HG02763 (cell line): ENCODE measurements around the gene ANKRD63.

ENCODE experiments used
- ATAC-seq: cut with Tn5 transposase; IDR thresholded peaks from one replicate; pipeline ENCODE4 v1.9.1; 2021; ENCODE audit warnings: mild to moderate bottlenecking, moderate library complexity; ENCODE audit not compliant: unreplicated experiment

ANKRD63 gene

DNA sequence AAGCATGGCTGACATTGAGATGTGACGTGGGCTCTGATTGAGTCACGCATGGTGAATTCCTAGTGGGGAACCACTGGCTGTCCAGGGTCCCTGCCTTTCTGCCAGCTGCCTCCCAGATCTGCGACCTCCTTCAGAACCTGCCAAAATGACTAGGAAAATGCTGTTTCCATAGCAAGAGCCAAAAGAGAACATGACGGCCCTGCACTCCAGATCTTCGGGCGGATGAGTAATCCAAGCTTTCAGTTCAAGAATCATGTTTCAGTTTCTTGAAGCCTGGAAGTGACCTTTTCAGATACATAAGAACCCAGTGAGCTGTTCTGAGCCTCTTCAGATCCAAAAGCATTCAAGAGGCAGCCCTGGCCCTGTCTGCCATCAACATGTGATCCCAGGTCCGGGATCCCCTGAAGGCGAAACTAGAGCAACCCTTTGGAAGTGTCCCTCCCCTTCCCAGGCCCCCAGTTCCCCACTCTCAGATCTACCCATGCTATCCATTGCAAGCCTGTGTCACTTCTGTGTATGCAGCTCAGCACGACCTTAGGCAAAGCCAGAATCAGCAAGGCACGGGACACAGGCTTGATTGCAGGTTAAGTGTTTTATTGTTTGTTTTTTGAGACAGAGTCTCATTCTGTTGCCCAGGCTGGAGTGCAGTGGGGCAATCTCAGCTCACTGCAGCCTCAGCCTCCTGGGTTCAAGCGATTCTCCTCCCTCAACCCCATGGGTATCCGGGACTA is 19.7 kb downstream of the ANKRD63 start:
- no peak for ATAC-seq

DNA sequence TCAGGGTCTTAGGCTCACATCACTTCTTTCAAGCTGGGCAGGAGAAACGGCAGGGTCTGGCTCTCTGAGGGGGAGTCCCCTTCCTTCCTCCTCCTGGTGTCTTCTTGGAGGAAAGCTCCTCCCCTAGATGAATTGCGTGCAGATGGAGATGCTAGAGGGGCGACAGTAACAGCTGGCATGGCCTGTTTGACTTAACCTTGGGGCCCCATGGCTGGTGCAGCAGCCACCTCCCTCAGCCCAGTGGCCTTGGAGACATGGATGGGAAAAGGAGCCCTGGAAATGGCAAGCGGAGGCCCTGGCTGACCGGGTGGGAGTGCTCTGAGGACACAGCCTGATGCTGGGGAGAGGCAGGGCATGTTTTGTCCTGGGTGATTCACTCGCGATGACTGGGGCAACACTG is 23.8 kb downstream of the ANKRD63 start:
- no peak for ATAC-seq

GRCh38 chr15:40258544-40258943 is 24.3 kb downstream of the ANKRD63 start:
- no peak for ATAC-seq

- ATAC-seq, result no peak
Measured at GRCh38 chr15:40257656-40258450, 25.0 kb downstream of the ANKRD63 start.

DNA sequence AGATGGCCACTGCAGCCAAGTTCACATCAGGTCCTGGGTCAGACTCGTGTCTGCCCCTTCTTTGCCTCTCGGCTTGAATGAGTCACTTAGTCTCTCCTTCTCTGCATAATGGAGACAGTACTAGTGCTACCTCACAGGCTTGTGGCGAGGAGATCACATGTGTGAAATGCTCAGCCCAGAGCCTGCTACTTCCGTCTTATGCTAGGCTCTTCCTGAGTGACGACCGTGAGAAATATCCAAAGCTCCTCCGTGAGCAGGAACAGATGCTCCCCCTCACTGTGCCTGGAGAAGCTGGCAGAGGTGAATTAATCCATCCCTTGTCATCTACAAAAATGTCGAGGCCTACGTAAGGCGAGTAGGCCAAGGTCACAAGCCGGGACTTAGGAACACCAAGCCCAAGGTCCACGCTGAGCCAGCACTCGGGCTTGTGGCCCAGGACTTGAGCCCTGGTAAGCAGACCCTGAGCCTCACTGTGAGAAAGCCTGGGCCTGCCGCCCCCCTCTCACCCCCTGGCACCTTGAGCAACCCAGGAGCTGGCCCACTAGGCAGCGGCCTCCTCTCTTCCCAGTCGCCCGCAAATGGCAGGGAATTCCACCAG is 26.1 kb downstream of the ANKRD63 start:
- ATAC-seq, result no peak

GRCh38 chr15:40255033-40255432 is 27.8 kb downstream of the ANKRD63 start:
- ATAC-seq, result no peak

- ATAC-seq, result no peak
Measured at GRCh38 chr15:40254452-40254851, 28.4 kb downstream of the ANKRD63 start.

DNA sequence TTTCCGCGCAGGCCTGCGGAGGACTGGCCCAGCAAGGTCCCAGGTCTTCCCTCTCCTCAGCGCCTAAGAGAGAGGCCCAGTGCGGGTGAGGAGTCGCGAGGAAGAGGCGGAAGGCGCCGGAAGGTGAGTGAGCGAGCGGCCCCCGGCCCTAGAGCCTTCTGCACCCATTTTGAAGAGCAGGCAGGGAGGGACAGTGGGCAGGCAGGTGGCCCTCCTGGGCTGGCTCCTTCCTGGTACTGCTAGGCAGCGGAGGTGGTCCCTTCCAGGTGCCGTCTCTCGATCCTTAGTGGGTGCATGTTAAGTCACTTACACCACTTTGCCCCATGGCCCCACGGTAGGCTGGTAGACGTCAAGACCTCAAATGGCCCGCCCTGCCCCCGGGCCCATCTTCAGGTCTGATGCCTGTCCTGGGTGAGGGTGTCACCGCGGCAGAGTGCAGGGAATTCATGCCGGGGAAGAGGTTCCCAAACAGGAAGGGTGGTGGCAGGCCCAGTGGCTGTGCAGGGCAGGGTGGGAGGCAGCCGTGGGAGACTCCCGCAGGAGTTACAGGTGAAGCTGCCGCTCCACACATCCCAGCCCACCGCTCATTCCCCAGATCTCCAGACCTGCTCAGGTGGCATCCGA is 29.6 kb downstream of the ANKRD63 start:
- no peak for ATAC-seq

DNA sequence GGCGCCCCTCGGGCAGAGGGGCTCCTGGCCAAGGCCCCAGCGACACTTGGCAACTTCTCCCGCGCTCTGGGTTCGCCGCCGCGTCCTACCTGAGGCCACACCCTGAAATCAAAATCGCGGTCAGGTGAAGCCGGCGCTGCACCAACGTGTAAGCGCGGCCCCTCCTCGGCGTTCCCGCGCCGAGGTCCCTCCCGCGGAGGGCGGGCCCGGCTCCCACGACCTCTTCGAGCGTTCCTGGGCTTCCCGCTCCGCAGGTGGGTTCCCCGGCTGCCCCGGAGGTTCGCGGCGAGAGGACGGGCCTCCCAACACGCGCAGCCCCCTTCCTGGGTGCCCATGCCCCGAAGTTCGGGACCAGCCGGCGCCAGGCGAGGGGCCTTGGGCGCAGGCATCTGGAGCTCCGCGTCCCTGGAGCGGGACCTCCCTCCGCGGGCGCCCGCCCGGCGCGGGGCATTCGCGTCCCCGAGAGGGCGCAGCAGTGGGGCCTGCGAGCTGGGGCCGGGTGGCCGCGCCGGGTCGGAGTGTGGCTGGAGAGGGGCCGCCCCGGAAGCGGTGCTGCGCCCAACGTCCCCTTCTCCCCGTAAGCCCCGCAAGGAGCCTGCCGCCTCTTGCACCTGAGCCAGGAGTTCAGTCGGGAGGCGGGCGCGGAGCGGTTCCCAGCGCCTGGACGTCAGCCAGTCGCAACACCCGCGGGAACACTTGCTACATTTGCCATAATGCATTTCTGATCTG is 30.3 kb downstream of the ANKRD63 start:
- ATAC-seq, result no peak

DNA sequence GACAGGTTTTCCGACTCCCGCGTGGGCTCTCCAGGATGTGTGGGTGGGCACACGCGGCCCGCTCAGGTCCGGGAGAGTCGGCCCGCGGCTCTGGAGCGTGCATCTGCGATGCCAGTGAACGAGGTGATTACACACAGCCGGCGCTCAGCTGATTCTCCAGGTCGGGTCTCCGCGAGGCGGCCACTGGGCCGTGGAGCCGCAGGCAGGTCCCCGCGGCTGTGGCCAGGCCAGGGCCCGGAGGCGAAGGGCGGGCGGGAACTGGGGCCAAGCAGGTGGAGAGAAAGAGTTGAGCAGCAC is 30.8 kb downstream of the ANKRD63 start:
- ATAC-seq, result no peak

DNA sequence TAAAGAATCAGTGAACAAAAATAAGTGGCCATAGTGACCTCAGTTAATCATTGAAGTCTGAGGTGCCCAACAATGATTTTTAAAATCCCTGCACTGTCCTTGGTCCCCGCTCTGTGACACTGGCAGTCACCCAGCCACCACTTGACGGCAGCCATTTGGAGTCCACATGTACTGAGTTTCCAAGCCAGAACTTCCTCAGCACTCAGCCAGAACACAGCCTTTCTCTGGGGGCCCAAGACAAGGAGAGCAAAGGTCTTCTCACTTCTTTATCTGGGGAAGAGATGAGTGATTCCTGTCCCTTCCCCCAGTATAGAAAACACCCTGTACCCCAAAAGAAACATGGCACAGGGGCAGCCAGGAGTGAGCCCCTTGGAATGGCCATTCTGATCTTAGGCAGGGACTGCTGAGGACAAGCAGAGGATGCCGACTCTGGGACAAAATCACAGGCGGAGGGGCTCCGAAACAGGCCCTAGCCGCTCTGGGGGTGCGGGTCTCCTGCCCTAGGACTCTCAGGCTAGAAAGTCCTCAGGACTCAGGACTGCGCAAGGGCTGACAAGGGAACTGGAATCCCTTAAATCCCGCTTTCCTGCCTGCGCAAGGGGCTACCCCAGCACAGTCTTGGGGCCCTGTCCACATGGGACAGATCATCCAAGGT is 31.3 kb downstream of the ANKRD63 start:
- no peak for ATAC-seq

- no peak for ATAC-seq
Measured at GRCh38 chr15:40250771-40251483, 31.9 kb downstream of the ANKRD63 start.

GRCh38 chr15:40250304-40250656 is 32.6 kb downstream of the ANKRD63 start:
- no peak for ATAC-seq

DNA sequence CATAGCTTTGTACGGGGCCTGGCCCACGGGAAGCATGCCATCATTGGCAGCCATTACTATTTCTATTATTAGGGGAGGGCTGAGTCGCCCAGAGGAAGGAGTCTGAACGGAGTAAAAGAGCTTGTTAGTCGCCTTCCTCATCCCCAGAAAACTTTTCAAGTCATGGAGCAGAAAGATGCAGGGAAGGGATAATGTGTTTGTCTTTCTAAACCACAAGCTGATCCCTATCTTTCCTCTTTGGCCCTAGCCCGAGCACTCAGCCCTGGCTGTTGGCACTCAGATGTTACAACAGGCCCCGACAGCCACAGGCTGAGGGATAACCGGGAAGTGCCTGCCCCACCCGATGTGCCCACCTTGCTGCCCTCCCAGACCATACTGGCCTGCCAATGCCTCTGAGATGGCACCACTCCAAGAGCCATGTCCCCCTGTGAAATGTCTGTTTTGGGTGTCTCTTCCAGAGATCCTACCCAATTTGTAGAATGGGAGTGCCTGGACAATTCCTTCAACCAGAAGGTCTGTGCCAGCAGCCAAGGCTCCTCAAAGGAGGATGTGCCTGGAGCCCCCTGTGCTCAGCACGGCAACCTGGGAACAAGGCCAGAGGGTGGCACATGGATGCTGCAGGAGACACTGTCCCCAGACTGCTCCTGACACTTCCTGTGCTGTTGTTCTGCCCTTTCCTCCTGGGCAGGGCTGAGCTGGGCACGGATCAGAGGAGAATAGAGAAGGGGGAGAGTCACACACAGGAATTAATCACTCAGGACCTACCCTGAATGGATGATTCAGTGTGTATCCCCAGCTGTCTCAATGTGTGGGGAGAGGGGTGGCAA is 33.2 kb downstream of the ANKRD63 start:
- no peak for ATAC-seq

DNA sequence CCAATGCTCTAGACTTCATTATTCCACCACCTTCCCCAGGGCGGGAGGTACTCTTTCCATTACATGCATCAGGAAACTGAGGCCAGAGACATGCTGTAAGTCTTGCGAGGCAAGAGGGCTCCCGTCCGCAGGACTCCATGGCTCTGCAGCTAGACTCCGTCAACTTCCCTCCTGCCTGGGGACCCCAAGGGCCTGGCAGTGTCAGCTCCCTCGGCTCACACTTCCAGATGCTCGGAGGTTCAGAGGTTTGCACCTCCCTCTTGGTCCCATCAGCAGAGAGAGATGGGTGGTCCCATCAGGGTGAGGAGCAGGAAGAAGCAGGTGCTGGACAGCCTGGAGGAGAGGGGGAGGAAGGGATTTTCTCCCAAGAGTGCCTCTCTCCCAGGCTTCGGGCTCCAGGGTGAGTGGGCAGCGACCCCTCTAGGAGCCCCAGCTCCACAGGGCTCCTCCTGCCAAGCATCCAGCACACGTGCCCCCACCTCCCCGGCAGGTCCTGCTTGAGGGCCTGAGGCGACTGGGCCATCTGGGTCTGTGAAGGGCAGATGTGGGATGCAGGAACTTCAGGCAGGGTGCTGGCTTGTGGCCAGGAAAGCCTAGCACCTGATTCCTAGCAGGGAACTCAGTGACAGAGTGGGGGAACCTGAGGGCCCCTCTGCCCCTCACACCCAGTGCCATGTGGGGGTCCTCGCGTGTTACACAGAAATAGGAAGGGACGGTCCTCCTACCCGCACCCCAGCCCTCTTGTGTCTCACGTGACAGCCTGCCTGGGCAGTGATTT is 34.7 kb downstream of the ANKRD63 start:
- ATAC-seq, result no peak

DNA sequence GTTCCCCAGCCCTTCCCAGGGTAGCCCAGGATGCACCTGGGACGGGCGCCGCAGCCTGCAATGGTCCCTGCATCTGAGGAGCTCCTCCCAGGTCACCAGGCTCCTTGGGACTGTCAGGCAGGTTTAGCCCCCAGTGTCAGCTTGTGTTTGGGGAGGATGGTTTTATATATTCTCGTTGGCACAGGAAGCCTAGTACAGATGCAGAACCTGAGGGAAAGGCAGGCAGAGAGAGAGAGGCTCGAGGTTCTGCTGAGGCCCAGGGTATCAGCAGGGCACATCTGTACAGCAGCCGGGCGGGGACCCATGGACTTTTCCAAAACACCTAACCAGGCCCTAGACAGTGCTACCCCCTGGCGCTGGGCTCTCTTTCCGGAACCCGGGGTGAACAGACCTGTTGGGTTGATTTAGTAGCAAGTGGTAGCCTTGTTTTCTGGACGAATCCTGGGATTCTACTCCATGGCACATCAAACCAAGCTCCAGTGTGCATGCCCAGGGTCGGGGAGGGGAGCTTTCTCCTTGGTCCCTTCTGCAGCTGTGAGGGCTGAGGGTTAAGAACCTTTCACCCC is 35.4 kb downstream of the ANKRD63 start:
- no peak for ATAC-seq

DNA sequence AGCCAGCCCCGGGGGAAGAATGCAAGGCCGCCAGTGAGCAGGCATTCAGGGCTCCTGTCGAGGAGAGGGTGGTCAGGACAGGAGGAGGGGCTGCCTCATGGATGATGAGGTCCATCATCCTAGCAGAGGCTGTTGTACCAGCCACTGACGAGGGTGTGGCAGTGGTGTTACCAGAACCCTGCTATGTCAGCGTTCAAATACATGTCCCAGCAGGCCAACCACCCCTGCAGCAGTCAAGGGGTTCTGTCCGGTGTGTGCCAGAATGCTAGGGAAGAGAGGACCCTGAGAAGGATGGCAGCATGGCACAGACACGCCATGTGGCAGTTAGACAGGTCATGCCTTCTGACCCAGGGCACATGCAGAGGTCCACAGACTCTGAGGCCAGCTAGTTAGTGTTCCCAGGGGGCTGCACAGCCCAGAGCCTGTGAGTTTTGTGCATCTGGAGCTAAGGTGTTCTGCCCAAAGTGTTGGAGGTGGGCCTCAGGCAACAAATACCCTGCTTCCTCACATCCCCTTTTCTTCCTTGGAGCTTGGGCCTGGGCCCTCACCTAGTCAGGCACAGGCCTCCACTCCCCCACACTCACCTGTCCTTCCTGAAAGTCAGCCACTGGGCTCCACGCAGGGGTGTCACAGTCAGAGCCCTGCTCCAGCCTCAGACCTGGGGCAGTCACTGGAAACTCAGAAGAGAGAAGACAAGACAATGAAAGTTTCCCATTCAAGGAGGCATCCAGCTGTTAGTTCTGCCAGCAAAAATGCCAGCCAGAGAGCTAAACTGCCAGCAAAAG is 36.2 kb downstream of the ANKRD63 start:
- no peak for ATAC-seq
